ENCODE measurements around the gene NMNAT1.
"Not testable (repeated sequence)": the region's sequence is repeated elsewhere in the genome, so short reads cannot be mapped to it uniquely, and the experiment has no call there.

The NMNAT1 gene

GRCh38 chr1:9914610-9914937, 28.7 kb upstream of the NMNAT1 start:
- H3K27ac ChIP-seq, result no peak overlapping the region
- H3K27me3 ChIP-seq, result no peaks in the 10 kb centered on the region
- H4K20me1 ChIP-seq, result no peaks in the 10 kb centered on the region
- peaks cover 10 to 16% (median 12%) of the 10 kb centered on the region in 10 experiments for H3K4me1 ChIP-seq
- no peak overlapping the region for H3K4me3 ChIP-seq
- no peaks in the 10 kb centered on the region for H3K9me3 ChIP-seq (replicated peaks in 1 of 11)
- H3K36me3 ChIP-seq, result no peaks in the 10 kb centered on the region
- no peak for TF ChIP-seq Cebpa-rat (IDR thresholded peaks at IDR 0.05)
- H3K4me2 ChIP-seq, result no peak overlapping the region
- no peak overlapping the region for H3K9ac ChIP-seq

GRCh38 chr1:9916452-9916851, 26.8 kb upstream of the NMNAT1 start:
- H3K9me3 ChIP-seq (replicated peaks in 1 of 11), result no peaks in the 10 kb centered on the region
- H4K20me1 ChIP-seq, result no peaks in the 10 kb centered on the region
- no peak overlapping the region for H3K4me2 ChIP-seq
- no peaks in the 10 kb centered on the region for H3K27me3 ChIP-seq
- no peak overlapping the region for H3K9ac ChIP-seq
- no peaks in the 10 kb centered on the region for H3K36me3 ChIP-seq
- no peak for TF ChIP-seq Cebpa-rat (IDR thresholded peaks at IDR 0.05)
- no peak overlapping the region for H3K4me3 ChIP-seq
- peaks cover 3 to 11% (median 4%) of the 10 kb centered on the region in 10 experiments for H3K4me1 ChIP-seq
- no peak overlapping the region for H3K27ac ChIP-seq

DNA sequence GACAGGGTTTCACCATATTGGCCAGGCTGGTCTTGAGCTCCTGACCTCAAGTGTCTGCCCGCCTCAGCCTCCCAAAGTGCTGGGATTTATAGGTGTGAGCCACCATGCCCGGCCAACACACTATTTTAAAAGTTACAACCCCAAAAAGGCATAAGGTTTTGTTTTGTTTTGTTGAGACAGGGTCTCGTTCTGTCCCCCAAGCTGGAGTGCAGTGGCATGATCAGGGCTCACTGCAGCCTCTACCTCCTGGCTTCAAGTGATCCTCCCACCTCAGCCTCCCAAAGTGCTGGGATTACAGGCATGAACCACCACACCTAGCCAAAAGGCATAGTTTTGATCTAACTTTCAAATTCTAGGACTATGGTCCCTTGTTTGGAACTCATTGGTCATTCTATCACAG, 25.8 kb upstream of the NMNAT1 start:
- not testable (repeated sequence) for H3K4me2 ChIP-seq; H3K9me3 ChIP-seq (replicated peaks in 1 of 11); H3K4me1 ChIP-seq; H3K27me3 ChIP-seq; H3K9ac ChIP-seq; H3K27ac ChIP-seq; H3K4me3 ChIP-seq; H3K36me3 ChIP-seq; H4K20me1 ChIP-seq

- Histone ChIP-seq H3K27ac (no peak overlapping the region), H3K9ac (no peak overlapping the region)
These were observed 25.4 kb upstream of the NMNAT1 start for GRCh38 chr1:9917901-9918300.

DNA sequence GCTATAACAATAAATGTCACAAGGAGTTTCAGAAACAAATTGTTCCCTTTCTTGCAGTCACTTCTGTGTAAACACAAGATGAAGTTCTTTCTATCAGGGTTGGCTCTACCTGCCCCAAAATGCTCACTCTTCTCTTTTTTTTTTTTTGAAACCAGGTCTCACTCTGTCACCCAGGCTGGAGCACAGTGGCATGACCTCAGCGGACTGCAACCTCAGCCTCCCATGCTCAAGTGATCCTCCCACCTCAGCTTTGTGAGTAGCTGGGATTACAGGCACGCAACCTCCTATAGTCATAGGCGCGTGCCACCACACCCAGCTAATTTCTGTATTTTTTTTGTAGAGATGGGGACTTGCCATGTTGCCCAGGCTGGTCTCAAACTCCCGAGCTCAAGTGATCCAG, 22.7 kb upstream of the NMNAT1 start:
- H3K9ac ChIP-seq, result no peak overlapping the region
- H3K27me3 ChIP-seq, result no peaks in the 10 kb centered on the region
- H3K4me2 ChIP-seq, result no peak overlapping the region
- H4K20me1 ChIP-seq, result no peaks in the 10 kb centered on the region
- H3K4me1 ChIP-seq, result no peaks in the 10 kb centered on the region
- H3K9me3 ChIP-seq (replicated peaks in 1 of 11), result no peaks in the 10 kb centered on the region
- no peaks in the 10 kb centered on the region for H3K36me3 ChIP-seq
- H3K4me3 ChIP-seq, result no peak overlapping the region
- no peak overlapping the region for H3K27ac ChIP-seq
- TF ChIP-seq Cebpa-rat (IDR thresholded peaks at IDR 0.05), result no peak

More at GRCh38 chr1:9917901-9918300, 25.4 kb upstream of the NMNAT1 start:
- no peaks in the 10 kb centered on the region for H3K4me1 ChIP-seq
- no peaks in the 10 kb centered on the region for H4K20me1 ChIP-seq
- no peak overlapping the region for H3K4me3 ChIP-seq
- no peaks in the 10 kb centered on the region for H3K9me3 ChIP-seq (replicated peaks in 1 of 11)
- TF ChIP-seq Cebpa-rat (IDR thresholded peaks at IDR 0.05), result no peak
- H3K4me2 ChIP-seq, result no peak overlapping the region
- H3K36me3 ChIP-seq, result no peaks in the 10 kb centered on the region
- H3K27me3 ChIP-seq, result no peaks in the 10 kb centered on the region

GRCh38 chr1:9922342-9922741, 20.9 kb upstream of the NMNAT1 start:
- Histone ChIP-seq H3K9me3 (replicated peaks in 1 of 11) (no peaks in the 10 kb centered on the region), H3K9ac (no peak overlapping the region), H3K27ac (no peak overlapping the region), H3K4me1 (peaks cover 0 to 3% (median 2%) of the 10 kb centered on the region in 10 experiments; a peak in 14 of 20 replicates), H4K20me1 (no peaks in the 10 kb centered on the region), H3K27me3 (no peaks in the 10 kb centered on the region), H3K36me3 (no peaks in the 10 kb centered on the region), H3K4me3 (no peak overlapping the region), H3K4me2 (no peak overlapping the region)
- TF ChIP-seq Cebpa-rat (IDR thresholded peaks at IDR 0.05), result no peak

DNA sequence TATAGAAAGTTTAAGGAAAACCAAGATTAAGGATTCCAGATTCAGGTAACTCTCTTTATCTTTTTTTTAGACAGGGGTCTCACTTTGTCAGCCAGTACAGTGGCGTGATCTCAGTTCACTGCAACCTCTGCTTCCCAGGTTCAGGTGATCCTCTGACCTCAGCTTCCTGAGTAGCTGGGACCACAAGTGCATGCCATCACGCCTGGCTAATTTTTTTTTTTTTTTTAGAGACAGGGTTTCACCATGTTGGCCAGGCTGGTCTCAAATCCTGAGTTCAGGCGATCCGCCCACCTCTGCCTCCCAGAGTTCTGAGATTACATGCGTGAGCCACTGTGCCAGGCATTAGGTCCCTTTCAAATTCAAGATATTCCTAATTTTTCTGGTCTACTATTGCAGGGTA, 16.0 kb upstream of the NMNAT1 start:
- Histone ChIP-seq H3K4me1 (peaks cover 0 to 10% (median 8%) of the 10 kb centered on the region in 10 experiments; a peak in 14 of 20 replicates), H3K27ac (no peak overlapping the region)

DNA sequence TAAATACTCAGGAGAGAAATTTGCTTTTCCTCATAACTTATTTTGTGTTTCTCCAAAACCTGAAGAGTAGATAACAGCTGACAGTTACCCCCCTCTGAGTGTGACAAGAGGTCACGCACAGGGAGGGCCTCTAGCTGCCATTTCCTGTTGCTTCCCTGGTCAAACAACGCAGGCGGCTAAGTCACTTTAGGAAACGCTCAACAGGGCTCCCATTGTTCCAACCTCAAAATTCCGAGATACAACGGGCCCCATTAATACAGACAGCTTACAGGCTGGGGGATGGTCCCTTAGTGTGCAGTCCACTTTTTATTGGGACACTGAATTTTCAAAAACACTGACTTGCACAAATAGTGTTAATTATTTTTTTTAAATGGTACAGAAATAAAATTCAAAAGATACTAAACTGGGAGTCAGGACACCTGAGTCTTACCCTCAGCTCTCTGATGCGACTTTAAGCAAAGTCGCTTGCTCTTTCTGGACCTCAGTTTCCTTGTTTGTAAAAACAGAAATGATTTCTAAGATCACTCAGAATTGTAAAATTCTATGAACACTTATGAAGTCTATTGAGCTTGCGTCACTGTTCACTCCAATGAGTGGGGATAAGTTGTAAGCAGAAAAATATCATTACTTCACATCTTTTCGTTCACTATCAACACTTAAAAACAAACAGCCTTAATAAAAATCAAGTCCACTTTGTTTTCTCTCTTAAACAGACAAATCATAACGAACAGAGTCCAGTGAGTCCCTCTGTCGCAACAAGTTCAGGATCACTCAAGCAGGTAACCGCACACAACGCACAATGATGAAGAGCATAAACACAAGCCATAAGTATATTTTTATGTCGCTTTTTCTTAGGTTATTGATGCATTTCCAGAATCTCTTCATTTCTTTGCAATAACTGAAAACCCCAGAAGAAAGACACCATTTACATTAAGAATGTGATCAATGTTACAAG, 13.6 kb upstream of the NMNAT1 start:
- no peak overlapping the region for H3K27ac ChIP-seq

More for the DNA sequence above, 16.0 kb upstream of the NMNAT1 start:
- TF ChIP-seq Cebpa-rat (IDR thresholded peaks at IDR 0.05), result no peak
- Histone ChIP-seq H3K27me3 (no peaks in the 10 kb centered on the region), H3K9ac (no peak overlapping the region), H4K20me1 (no peaks in the 10 kb centered on the region), H3K9me3 (replicated peaks in 1 of 11) (no peaks in the 10 kb centered on the region), H3K36me3 (peaks cover 39 to 48% (median 45%) of the 10 kb centered on the region in 11 experiments), H3K4me2 (peak overlapping the region in 5 of 11 experiments; percentile 6 to 38 (median 14); a peak in 4 of 22 replicates), H3K4me3 (no peak overlapping the region)

GRCh38 chr1:9942399-9942938, 806 bp upstream of the NMNAT1 start:
- H3K4me3 ChIP-seq, result peak overlapping the region; percentile 73 to 98 (median 82)
- peak overlapping the region; percentile 75 to 91 (median 86) for H3K4me2 ChIP-seq
- no peaks in the 10 kb centered on the region for H3K9me3 ChIP-seq (replicated peaks in 1 of 11)
- H3K36me3 ChIP-seq, result peaks cover 2 to 45% (median 18%) of the 10 kb centered on the region in 11 experiments; a peak in 20 of 22 replicates
- no peaks in the 10 kb centered on the region for H3K27me3 ChIP-seq
- no peak for TF ChIP-seq Cebpa-rat (IDR thresholded peaks at IDR 0.05)
- peak overlapping the region; percentile 86 to 97 (median 92) for H3K27ac ChIP-seq
- peak overlapping the region; percentile 89 to 99 (median 96) for H3K9ac ChIP-seq
- no peaks in the 10 kb centered on the region for H4K20me1 ChIP-seq
- peaks cover 8 to 20% (median 17%) of the 10 kb centered on the region in 10 experiments; a peak in 16 of 20 replicates for H3K4me1 ChIP-seq

More for the DNA sequence above, 13.6 kb upstream of the NMNAT1 start:
- peaks cover 59 to 71% (median 66%) of the 10 kb centered on the region in 11 experiments for H3K36me3 ChIP-seq
- peaks cover 0 to 10% (median 8%) of the 10 kb centered on the region in 10 experiments; a peak in 14 of 20 replicates for H3K4me1 ChIP-seq
- H3K4me3 ChIP-seq, result no peak overlapping the region
- H4K20me1 ChIP-seq, result no peaks in the 10 kb centered on the region
- no peak for TF ChIP-seq Cebpa-rat (IDR thresholded peaks at IDR 0.05)
- H3K9ac ChIP-seq, result no peak overlapping the region
- no peak overlapping the region for H3K4me2 ChIP-seq
- H3K9me3 ChIP-seq (replicated peaks in 1 of 11), result no peaks in the 10 kb centered on the region
- no peaks in the 10 kb centered on the region for H3K27me3 ChIP-seq

Measured in BLaER1 treated with 17β-estradiol and CSF1 and Interleukin-3, amounts not matched to agents 10 nM and 100 nM (cell line).